GM19025 (cell line): Measurements from ENCODE around the gene KDM2A.

Experiments
- ATAC-seq: cut with Tn5 transposase; IDR thresholded peaks from one replicate; pipeline ENCODE4 v1.9.1; 2021; ENCODE audit warnings: mild to moderate bottlenecking, low read depth, moderate library complexity; ENCODE audit not compliant: unreplicated experiment

KDM2A gene

GRCh38 chr11:67269401-67270255 lies 150.6 kb downstream of the KDM2A start:
- ATAC-seq, result no peak

- ATAC-seq, result no peak
Measured at GRCh38 chr11:67270256-67271204, 151.5 kb downstream of the KDM2A start.

- no peak for ATAC-seq
Measured at GRCh38 chr11:67271205-67271540, 152.1 kb downstream of the KDM2A start.

GRCh38 chr11:67271541-67272284 lies 152.7 kb downstream of the KDM2A start:
- ATAC-seq, result no peak

GRCh38 chr11:67272327-67273259 lies 153.5 kb downstream of the KDM2A start:
- ATAC-seq, result no peak

- no peak for ATAC-seq
Measured at GRCh38 chr11:67273260-67273990, 154.4 kb downstream of the KDM2A start.

GRCh38 chr11:67274768-67275605 lies 155.9 kb downstream of the KDM2A start:
- ATAC-seq, result no peak

GRCh38 chr11:67275606-67276409 lies 156.7 kb downstream of the KDM2A start:
- ATAC-seq, result no peak

GRCh38 chr11:67276781-67277230 lies 157.7 kb downstream of the KDM2A start:
- ATAC-seq, result no peak

GRCh38 chr11:67277231-67277961 lies 158.3 kb downstream of the KDM2A start:
- ATAC-seq, result peak; percentile 85

GRCh38 chr11:67278135-67278938 lies 159.3 kb downstream of the KDM2A start:
- no peak for ATAC-seq

- ATAC-seq, result no peak
Measured at GRCh38 chr11:67278939-67279588, 160.0 kb downstream of the KDM2A start.

- no peak for ATAC-seq
Measured at GRCh38 chr11:67279589-67280340, 160.7 kb downstream of the KDM2A start.

- ATAC-seq, result no peak
Measured at GRCh38 chr11:67280341-67280787, 161.3 kb downstream of the KDM2A start.
